Gastrocnemius medialis (tissue), 4 donors: ENCODE measurements around the gene XXYLT1.

ENCODE experiments used
- POLR2A ChIP-seq, 2 donors: fragments of 450-650 bp; IDR thresholded peaks; one replicate each; pipeline ENCODE4 v1.6.1; 2017; ENCODE audit warnings: antibody characterized with exemption in 2 of 2, mild to moderate bottlenecking in 2 of 2, moderate library complexity in 2 of 2
- TF ChIP-seq, protein P1 (sequence below), 5 experiments: fragments of 450-650 bp in 3 of 5; fragments of 200-600 bp in 2 of 5; sonication (generic) in 2 of 5; IDR thresholded peaks in 4 of 5; conservative IDR thresholded peaks in 1 of 5; 1 replicate in 4 of 5; 2 replicates in 1 of 5; pipeline ENCODE4 v1.5.1; 2016 to 2019; ENCODE audit warnings: antibody characterized with exemption in 5 of 5, mild to moderate bottlenecking in 3 of 5, moderate library complexity in 3 of 5

DNA sequence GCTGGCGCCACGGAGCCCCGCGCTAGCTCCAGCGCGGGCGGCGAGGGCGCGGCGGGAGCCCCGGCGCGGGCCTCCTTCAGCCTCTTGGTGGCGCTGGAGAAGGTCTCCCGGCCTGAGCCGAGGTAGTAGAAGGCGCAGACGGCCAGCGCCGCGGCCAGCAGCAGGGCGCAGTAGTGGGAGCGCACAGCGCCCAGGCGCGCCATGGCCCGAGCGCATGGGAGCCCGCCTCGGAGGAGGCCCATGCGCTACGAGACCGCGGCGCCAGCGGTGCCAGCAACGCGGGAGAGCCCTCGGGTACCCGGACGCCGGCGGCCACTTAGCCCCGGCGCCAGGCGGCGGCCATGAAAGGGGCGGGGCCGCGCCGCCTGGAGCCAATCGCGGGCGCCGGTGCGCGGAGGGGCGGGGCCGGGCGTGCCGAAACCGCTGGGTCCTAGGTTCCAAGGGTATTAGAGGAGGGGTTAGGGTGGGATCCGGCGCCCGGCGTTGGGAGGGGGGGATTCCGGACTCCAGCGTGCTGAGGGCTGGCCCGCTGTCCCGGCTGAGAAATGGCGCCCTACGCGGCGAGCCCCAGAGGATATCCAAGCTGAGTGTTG, at the start of gene XXYLT1:
- TF ChIP-seq, protein P1, sequence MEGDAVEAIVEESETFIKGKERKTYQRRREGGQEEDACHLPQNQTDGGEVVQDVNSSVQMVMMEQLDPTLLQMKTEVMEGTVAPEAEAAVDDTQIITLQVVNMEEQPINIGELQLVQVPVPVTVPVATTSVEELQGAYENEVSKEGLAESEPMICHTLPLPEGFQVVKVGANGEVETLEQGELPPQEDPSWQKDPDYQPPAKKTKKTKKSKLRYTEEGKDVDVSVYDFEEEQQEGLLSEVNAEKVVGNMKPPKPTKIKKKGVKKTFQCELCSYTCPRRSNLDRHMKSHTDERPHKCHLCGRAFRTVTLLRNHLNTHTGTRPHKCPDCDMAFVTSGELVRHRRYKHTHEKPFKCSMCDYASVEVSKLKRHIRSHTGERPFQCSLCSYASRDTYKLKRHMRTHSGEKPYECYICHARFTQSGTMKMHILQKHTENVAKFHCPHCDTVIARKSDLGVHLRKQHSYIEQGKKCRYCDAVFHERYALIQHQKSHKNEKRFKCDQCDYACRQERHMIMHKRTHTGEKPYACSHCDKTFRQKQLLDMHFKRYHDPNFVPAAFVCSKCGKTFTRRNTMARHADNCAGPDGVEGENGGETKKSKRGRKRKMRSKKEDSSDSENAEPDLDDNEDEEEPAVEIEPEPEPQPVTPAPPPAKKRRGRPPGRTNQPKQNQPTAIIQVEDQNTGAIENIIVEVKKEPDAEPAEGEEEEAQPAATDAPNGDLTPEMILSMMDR (IDR thresholded peaks at IDR 0.05 in 4 of 5, conservative IDR thresholded peaks at IDR 0.05 in 1 of 5): peak; percentile 48 to 89 (median 62)
- no peak for TF ChIP-seq POLR2A (IDR thresholded peaks at IDR 0.05)
